GM12878 (cell line): Measurements from ENCODE around the gene RNF152. TPM values are rescaled to one million over a fixed set of nuclear protein-coding genes. Genes with fewer than 3 reads are reported as not detected.

ENCODE experiments used
- ATAC-seq: fragments of 200-7000 bp; cut with Tn5 transposase; 3 replicates; pipeline ENCODE4 v1.9.1; 2020; ENCODE audit warnings: mild to moderate bottlenecking, moderate library complexity
- BruUV-seq: library from RNA; stranded (reverse); fragments of 400-500 nt; replicated peaks from 2 replicates; lab custom pipeline; 2021; lab: Mats Ljungman, UMichigan
- CTCF ChIA-PET: fragments of 300-600 bp; sonication (Branson Sonifier 250); formaldehyde crosslinking; extraction: SDS; loops from one replicate; lab custom pipeline; 2021; ENCODE audit warnings: inconsistent platforms; lab: Yijun Ruan, JAX
- POLR2A ChIA-PET: fragments of 350-600 bp; formaldehyde crosslinking; extraction: SDS; loops from one replicate; lab custom pipeline; 2021; ENCODE audit warnings: inconsistent platforms; lab: Charles Lee
- RAD21 ChIA-PET: fragments of 300-600 bp; sonication (Branson Sonifier 250); formaldehyde crosslinking; loops from one replicate; lab custom pipeline; 2023; ENCODE audit warnings: antibody characterized with exemption; ENCODE audit not compliant: unreplicated experiment; lab: Charles Lee
- SMC1A ChIA-PET: fragments of 300-600 bp; sonication (Branson Sonifier 250); formaldehyde crosslinking; loops from one replicate; lab custom pipeline; 2023; ENCODE audit not compliant: unreplicated experiment, uncharacterized antibody; lab: Charles Lee
- DNase-seq: peaks from one replicate; pipeline ENCODE4 v3.0.0-alpha.2; 2011; ENCODE audit warnings: low read depth, low spot score
- FAIRE-seq: peaks from 3 replicates; lab custom pipeline; 2011; peaks lifted over from hg19 to GRCh38; lab: Jason Lieb, UNC
- H2AFZ ChIP-seq: 2 replicates; pipeline ENCODE4 v1.6.0; 2011; ENCODE audit warnings: low read depth, low read length, control low read depth; ENCODE audit not compliant: control insufficient read depth
- H3K27ac ChIP-seq: 2 replicates; pipeline ENCODE4 v1.5.1; 2011; ENCODE audit warnings: control low read depth; ENCODE audit not compliant: control insufficient read depth, insufficient read depth
- H3K27me3 ChIP-seq, 2 experiments: replicated peaks in 1 of 2; 2 replicates each; pipeline versions ENCODE4 v1.6.0 to v1.6.1; 2011; ENCODE audit warnings: low read length in 1 of 2; ENCODE audit not compliant: control insufficient read depth in 2 of 2, insufficient read depth in 2 of 2
- H3K36me3 ChIP-seq, 2 experiments: 2 replicates each; pipeline ENCODE4 v1.5.1; 2011; ENCODE audit warnings: low read length in 1 of 2; ENCODE audit not compliant: control insufficient read depth in 2 of 2, insufficient read depth in 2 of 2
- H3K4me1 ChIP-seq: 2 replicates; pipeline ENCODE4 v1.6.1; 2011; ENCODE audit warnings: mild to moderate bottlenecking, low read length, moderate library complexity, mixed read lengths; ENCODE audit not compliant: control insufficient read depth, insufficient read depth
- H3K4me2 ChIP-seq: 2 replicates; pipeline ENCODE4 v1.6.0; 2011; ENCODE audit warnings: control low read depth; ENCODE audit not compliant: control insufficient read depth, insufficient read depth
- H3K4me3 ChIP-seq: fragments of 200-600 bp; sonication (generic); 2 replicates; pipeline ENCODE4 v1.5.1; 2016
- H3K79me2 ChIP-seq: 2 replicates; pipeline ENCODE4 v1.6.0; 2011; ENCODE audit warnings: low read length; ENCODE audit not compliant: control insufficient read depth, insufficient read depth
- H3K9ac ChIP-seq: 2 replicates; pipeline ENCODE4 v1.8.0; 2011; ENCODE audit warnings: low read length, control low read depth, mixed read lengths; ENCODE audit not compliant: control insufficient read depth, insufficient read depth
- H3K9me3 ChIP-seq: replicated peaks from 3 replicates; pipeline ENCODE4 v1.5.1; 2011; ENCODE audit warnings: mild to moderate bottlenecking, low read length; ENCODE audit not compliant: control insufficient read depth, insufficient read depth
- H4K20me1 ChIP-seq: 2 replicates; pipeline ENCODE4 v1.6.0; 2011; ENCODE audit not compliant: control insufficient read depth, insufficient read depth
- GABPA ChIP-seq: IDR thresholded peaks from 2 replicates; pipeline ENCODE4 v1.6.1; 2014; ENCODE audit warnings: antibody characterized with exemption, low read depth, mild to moderate bottlenecking, inconsistent platforms
- KLF5 ChIP-seq: fragments of 450-650 bp; IDR thresholded peaks from 2 replicates; pipeline ENCODE4 v1.6.1; 2014; ENCODE audit warnings: mild to moderate bottlenecking; ENCODE audit not compliant: partially characterized antibody
- MEF2A ChIP-seq: IDR thresholded peaks from 2 replicates; pipeline ENCODE4 v1.6.1; 2011; ENCODE audit warnings: low read depth, mild to moderate bottlenecking, low read length, moderate library complexity; ENCODE audit not compliant: insufficient read depth
- MYC ChIP-seq: IDR thresholded peaks from 2 replicates; pipeline ENCODE4 v1.6.1; 2011; ENCODE audit warnings: mild to moderate bottlenecking, low read length, moderate library complexity, inconsistent platforms; ENCODE audit not compliant: insufficient read depth, insufficient replicate concordance, insufficient read length, severe bottlenecking
- RAD21 ChIP-seq: IDR thresholded peaks from 2 replicates; pipeline ENCODE4 v1.6.1; 2011; ENCODE audit warnings: mild to moderate bottlenecking, low read depth, low read length, moderate library complexity; ENCODE audit not compliant: insufficient read depth
- RBBP5 ChIP-seq: fragments of 200-600 bp; sonication (generic); conservative IDR thresholded peaks from 2 replicates; pipeline ENCODE4 v1.6.1; 2016
- SIX5 ChIP-seq: IDR thresholded peaks from 2 replicates; pipeline ENCODE4 v1.6.1; 2011; ENCODE audit warnings: mild to moderate bottlenecking, low read depth, low read length, moderate library complexity; ENCODE audit not compliant: severe bottlenecking
- SMC3 ChIP-seq: IDR thresholded peaks from 2 replicates; pipeline ENCODE4 v1.6.1; 2011; ENCODE audit warnings: low read length, improper control_type of control experiment, borderline replicate concordance
- TARDBP ChIP-seq: IDR thresholded peaks from 2 replicates; pipeline ENCODE4 v1.6.1; 2016; ENCODE audit warnings: borderline replicate concordance
- TBL1XR1 ChIP-seq: IDR thresholded peaks from 2 replicates; pipeline ENCODE4 v1.6.1; 2012; ENCODE audit warnings: low read depth, low read length, improper control_type of control experiment
- ZNF622 ChIP-seq: fragments of 450-650 bp; IDR thresholded peaks from 2 replicates; pipeline ENCODE4 v1.6.1; 2017; ENCODE audit warnings: mild to moderate bottlenecking, inconsistent platforms
- WGBS: methylation state at CpG from one replicate; pipeline ENCODE4 v1.1.6; 2016; ENCODE audit warnings: low lambda C conversion rate; ENCODE audit not compliant: insufficient replicate concordance, insufficient coverage; ENCODE audit errors: missing lambda C conversion rate; 5-methylcytosine and 5-hydroxymethylcytosine counted together
- in situ Hi-C: fragments of 300-500 bp; cut with MboI; formaldehyde crosslinking; loops from 9 replicates; pipeline ENCODE4 v1.14.3; 2018; ENCODE audit warnings: mixed read lengths
- intact Hi-C: fragments of 100-400 bp; cut with micrococcal nuclease; formaldehyde crosslinking; loops from one replicate; pipeline ENCODE4 v1.14.2; 2022; ENCODE audit not compliant: unreplicated experiment
- polyA plus RNA-seq, 11 experiments: library from polyadenylated mRNA; depleted of rRNA in 4 of 11; unstranded in 6 of 11; stranded (reverse) in 5 of 11; fragments of >200 nt; fragmentation: Nextera tagmentation in 4 of 11; fragmentation: Illumina TruSeq in 1 of 11; extraction: Ambion mirVana in 4 of 11; extraction: Trizol in 1 of 11; gene quantifications; 1 replicate in 1 of 11; 2 replicates in 10 of 11; pipeline versions ENCODE4 v1.2.1 to v1.2.3, GENCODE V29; 2011 to 2016; ENCODE audit warnings: inconsistent platforms in 2 of 11, missing spikeins in 2 of 11, low read depth in 1 of 11
- total RNA-seq, 4 experiments: library from RNA; depleted of rRNA in 3 of 4; stranded (reverse); fragments of >200 nt in 3 of 4; fragmentation: Illumina TruSeq in 1 of 4; extraction: Trizol in 1 of 4; gene quantifications; 2 replicates each; pipeline versions ENCODE4 v1.2.1 to v1.2.3, GENCODE V29; 2013 to 2021
- TF ChIP-seq, protein P1 (sequence below): fragments of 450-650 bp; IDR thresholded peaks from 2 replicates; pipeline ENCODE4 v1.6.1; 2018; ENCODE audit warnings: mild to moderate bottlenecking, low read depth, moderate library complexity; ENCODE audit not compliant: partially characterized antibody

RNF152 gene
- total and polyA plus RNA-seq, 10 of the 15 experiments (the other 5 are each of a cell fraction or from before 2014, with no cell fraction given), result under 0.01 to 0.07 (median 0.03) TPM; not detected in 7

DNA sequence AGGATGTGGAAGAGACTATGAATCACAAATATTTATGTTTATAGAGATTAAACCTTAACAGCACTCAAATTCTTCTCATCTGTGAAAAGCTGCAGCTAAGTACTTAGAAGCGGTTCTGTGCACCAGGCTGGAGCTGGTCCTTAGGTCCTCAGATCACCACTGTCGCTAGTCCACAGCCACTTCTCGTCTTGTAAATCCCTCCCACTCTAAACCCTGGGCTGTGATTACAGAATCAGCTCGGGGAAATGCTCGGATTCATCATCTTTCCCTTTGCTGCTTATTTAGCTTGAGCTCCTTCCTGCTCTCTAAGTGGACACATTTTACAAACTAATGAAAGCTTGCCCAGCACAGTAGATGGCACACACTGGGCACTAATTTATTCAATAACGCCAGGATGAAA, 61.7 kb downstream of the RNF152 start:
- H3K4me3 ChIP-seq, result no peak overlapping the region
- TF ChIP-seq SMC3 (no peak), TARDBP (no peak), RBBP5 (no peak), TBL1XR1 (no peak), SIX5 (no peak), MEF2A (no peak), RAD21 (no peak), ZNF622 (no peak), KLF5 (no peak), MYC (no peak), GABPA (no peak)
- TF ChIP-seq, protein P1, sequence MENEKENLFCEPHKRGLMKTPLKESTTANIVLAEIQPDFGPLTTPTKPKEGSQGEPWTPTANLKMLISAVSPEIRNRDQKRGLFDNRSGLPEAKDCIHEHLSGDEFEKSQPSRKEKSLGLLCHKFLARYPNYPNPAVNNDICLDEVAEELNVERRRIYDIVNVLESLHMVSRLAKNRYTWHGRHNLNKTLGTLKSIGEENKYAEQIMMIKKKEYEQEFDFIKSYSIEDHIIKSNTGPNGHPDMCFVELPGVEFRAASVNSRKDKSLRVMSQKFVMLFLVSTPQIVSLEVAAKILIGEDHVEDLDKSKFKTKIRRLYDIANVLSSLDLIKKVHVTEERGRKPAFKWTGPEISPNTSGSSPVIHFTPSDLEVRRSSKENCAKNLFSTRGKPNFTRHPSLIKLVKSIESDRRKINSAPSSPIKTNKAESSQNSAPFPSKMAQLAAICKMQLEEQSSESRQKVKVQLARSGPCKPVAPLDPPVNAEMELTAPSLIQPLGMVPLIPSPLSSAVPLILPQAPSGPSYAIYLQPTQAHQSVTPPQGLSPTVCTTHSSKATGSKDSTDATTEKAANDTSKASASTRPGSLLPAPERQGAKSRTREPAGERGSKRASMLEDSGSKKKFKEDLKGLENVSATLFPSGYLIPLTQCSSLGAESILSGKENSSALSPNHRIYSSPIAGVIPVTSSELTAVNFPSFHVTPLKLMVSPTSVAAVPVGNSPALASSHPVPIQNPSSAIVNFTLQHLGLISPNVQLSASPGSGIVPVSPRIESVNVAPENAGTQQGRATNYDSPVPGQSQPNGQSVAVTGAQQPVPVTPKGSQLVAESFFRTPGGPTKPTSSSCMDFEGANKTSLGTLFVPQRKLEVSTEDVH, result no peak
- H3K9ac ChIP-seq, result no peak overlapping the region
- SMC1A ChIA-PET, result no interaction called here
- H3K4me2 ChIP-seq, result no peak overlapping the region
- no peaks in the 10 kb centered on the region for H3K4me1 ChIP-seq
- H3K9me3 ChIP-seq, result no peaks in the 10 kb centered on the region; the same call in 2 of the 3 replicates
- intact Hi-C loops, result no loop called here
- no peaks in the 10 kb centered on the region for H3K79me2 ChIP-seq
- H3K27ac ChIP-seq, result no peak overlapping the region
- CTCF ChIA-PET, result interaction anchor here (1.4 kb wide), 1 partner anchor 9 kb away, joined by 3 read pairs; no protein-coding TSS in a partner anchor
- ATAC-seq, result no peak
- no peaks in the 10 kb centered on the region for H3K36me3 ChIP-seq
- no peak for FAIRE-seq
- H4K20me1 ChIP-seq, result no peaks in the 10 kb centered on the region
- no TSS peak for BruUV-seq
- in situ Hi-C loops, result no loop called here
- DNase-seq, result no peak
- 21% methylated on average over 6 of the region's 6 CpGs for WGBS
- H2AFZ ChIP-seq, result no peak overlapping the region
- H3K27me3 ChIP-seq, result no peaks in the 10 kb centered on the region
- RAD21 ChIA-PET, result no interaction called here
- POLR2A ChIA-PET, result no interaction called here
